ENCODE results near the gene OSTN. TPM values are rescaled to one million over a fixed set of nuclear protein-coding genes. Genes with fewer than 3 reads are reported as not detected.
"Not testable (repeated sequence)": the region's sequence is repeated elsewhere in the genome, so short reads cannot be mapped to it uniquely, and the experiment has no call there.

OSTN gene
- total RNA-seq, 1 donor from 2014 or later, result not detected

- H3K4me3 Mint-ChIP-seq (ENCODE audit: low read depth); intact Hi-C loops (cut with micrococcal nuclease); H3K4me1 Mint-ChIP-seq (ENCODE audit: low read depth); H3K27me3 Mint-ChIP-seq (ENCODE audit: low read depth); H3K36me3 Mint-ChIP-seq (ENCODE audit: low read depth); H3K27ac Mint-ChIP-seq; DNase-seq (ENCODE audit: low spot score): not testable (repeated sequence)
- H3K9me3 Mint-ChIP-seq, result peaks cover 17% of the 10 kb centered on the region
Observed at GRCh38 chr3:191192270-191192669, 6.8 kb upstream of the OSTN start.

GRCh38 chr3:191192941-191193340, 6.1 kb upstream of the OSTN start:
- no peaks in the 10 kb centered on the region for H3K36me3 Mint-ChIP-seq (ENCODE audit: low read depth)
- no peak overlapping the region for H3K27ac Mint-ChIP-seq
- no peak overlapping the region for H3K4me3 Mint-ChIP-seq (ENCODE audit: low read depth)
- H3K9me3 Mint-ChIP-seq, result peaks cover 11% of the 10 kb centered on the region
- DNase-seq (ENCODE audit: low spot score), result no peak
- no peaks in the 10 kb centered on the region for H3K4me1 Mint-ChIP-seq (ENCODE audit: low read depth)
- no peaks in the 10 kb centered on the region for H3K27me3 Mint-ChIP-seq (ENCODE audit: low read depth)
- intact Hi-C loops (cut with micrococcal nuclease), result no loop called here

GRCh38 chr3:191197761-191198306, 1.2 kb upstream of the OSTN start:
- H3K27ac Mint-ChIP-seq, result no peak overlapping the region
- no peak overlapping the region for H3K4me3 Mint-ChIP-seq (ENCODE audit: low read depth)
- H3K36me3 Mint-ChIP-seq (ENCODE audit: low read depth), result no peaks in the 10 kb centered on the region
- intact Hi-C loops (cut with micrococcal nuclease), result no loop called here
- H3K27me3 Mint-ChIP-seq (ENCODE audit: low read depth), result no peaks in the 10 kb centered on the region
- no peak for DNase-seq (ENCODE audit: low spot score)
- H3K9me3 Mint-ChIP-seq, result no peaks in the 10 kb centered on the region
- no peaks in the 10 kb centered on the region for H3K4me1 Mint-ChIP-seq (ENCODE audit: low read depth)

GRCh38 chr3:191198480-191198879, 561 bp upstream of the OSTN start:
- intact Hi-C loops (cut with micrococcal nuclease), result no loop called here
- Mint-ChIP-seq H3K9me3 (no peaks in the 10 kb centered on the region), H3K27me3 (ENCODE audit: low read depth) (no peaks in the 10 kb centered on the region)

GRCh38 chr3:191210032-191210431, 11.0 kb downstream of the OSTN start:
- intact Hi-C loops (cut with micrococcal nuclease), result no loop called here

More at GRCh38 chr3:191198480-191198879, 561 bp upstream of the OSTN start:
- Mint-ChIP-seq H3K4me1 (ENCODE audit: low read depth) (no peaks in the 10 kb centered on the region), H3K27ac (no peak overlapping the region), H3K36me3 (ENCODE audit: low read depth) (no peaks in the 10 kb centered on the region), H3K4me3 (ENCODE audit: low read depth) (no peak overlapping the region)
- no peak for DNase-seq (ENCODE audit: low spot score)

GRCh38 chr3:191216510-191216909, 17.5 kb downstream of the OSTN start:
- no peaks in the 10 kb centered on the region for H3K36me3 Mint-ChIP-seq (ENCODE audit: low read depth)
- intact Hi-C loops (cut with micrococcal nuclease), result no loop called here
- peaks cover 3% of the 10 kb centered on the region for H3K9me3 Mint-ChIP-seq
- H3K27ac Mint-ChIP-seq, result no peak overlapping the region
- DNase-seq (ENCODE audit: low spot score), result no peak
- no peaks in the 10 kb centered on the region for H3K27me3 Mint-ChIP-seq (ENCODE audit: low read depth)
- no peaks in the 10 kb centered on the region for H3K4me1 Mint-ChIP-seq (ENCODE audit: low read depth)
- H3K4me3 Mint-ChIP-seq (ENCODE audit: low read depth), result no peak overlapping the region

More at GRCh38 chr3:191210032-191210431, 11.0 kb downstream of the OSTN start:
- H3K4me1 Mint-ChIP-seq (ENCODE audit: low read depth), result no peaks in the 10 kb centered on the region
- H3K27ac Mint-ChIP-seq, result no peak overlapping the region
- no peaks in the 10 kb centered on the region for H3K36me3 Mint-ChIP-seq (ENCODE audit: low read depth)
- no peak overlapping the region for H3K4me3 Mint-ChIP-seq (ENCODE audit: low read depth)
- H3K9me3 Mint-ChIP-seq, result no peaks in the 10 kb centered on the region
- no peak for DNase-seq (ENCODE audit: low spot score)
- no peaks in the 10 kb centered on the region for H3K27me3 Mint-ChIP-seq (ENCODE audit: low read depth)

GRCh38 chr3:191217301-191217700, 18.3 kb downstream of the OSTN start:
- H3K27ac Mint-ChIP-seq, result no peak overlapping the region
- H3K27me3 Mint-ChIP-seq (ENCODE audit: low read depth), result no peaks in the 10 kb centered on the region
- intact Hi-C loops (cut with micrococcal nuclease), result no loop called here
- DNase-seq (ENCODE audit: low spot score), result no peak
- no peaks in the 10 kb centered on the region for H3K36me3 Mint-ChIP-seq (ENCODE audit: low read depth)
- H3K9me3 Mint-ChIP-seq, result peaks cover 3% of the 10 kb centered on the region
- no peaks in the 10 kb centered on the region for H3K4me1 Mint-ChIP-seq (ENCODE audit: low read depth)
- no peak overlapping the region for H3K4me3 Mint-ChIP-seq (ENCODE audit: low read depth)

GRCh38 chr3:191220908-191221307, 21.9 kb downstream of the OSTN start:
- no peak for DNase-seq (ENCODE audit: low spot score)
- H3K27me3 Mint-ChIP-seq (ENCODE audit: low read depth), result no peaks in the 10 kb centered on the region
- no peak overlapping the region for H3K4me3 Mint-ChIP-seq (ENCODE audit: low read depth)
- H3K36me3 Mint-ChIP-seq (ENCODE audit: low read depth), result no peaks in the 10 kb centered on the region
- H3K4me1 Mint-ChIP-seq (ENCODE audit: low read depth), result no peaks in the 10 kb centered on the region
- peaks cover 3% of the 10 kb centered on the region for H3K9me3 Mint-ChIP-seq
- H3K27ac Mint-ChIP-seq, result no peak overlapping the region
- intact Hi-C loops (cut with micrococcal nuclease), result no loop called here

GRCh38 chr3:191221638-191222037, 22.6 kb downstream of the OSTN start:
- H3K9me3 Mint-ChIP-seq, result peaks cover 3% of the 10 kb centered on the region
- H3K27ac Mint-ChIP-seq, result no peak overlapping the region
- H3K4me1 Mint-ChIP-seq (ENCODE audit: low read depth), result no peaks in the 10 kb centered on the region

GRCh38 chr3:191227541-191227940, 28.5 kb downstream of the OSTN start:
- Mint-ChIP-seq H3K27ac (no peak overlapping the region), H3K36me3 (ENCODE audit: low read depth) (no peaks in the 10 kb centered on the region), H3K27me3 (ENCODE audit: low read depth) (no peaks in the 10 kb centered on the region), H3K9me3 (no peaks in the 10 kb centered on the region), H3K4me3 (ENCODE audit: low read depth) (no peak overlapping the region), H3K4me1 (ENCODE audit: low read depth) (no peaks in the 10 kb centered on the region)
- DNase-seq (ENCODE audit: low spot score), result no peak
- intact Hi-C loops (cut with micrococcal nuclease), result no loop called here

More at GRCh38 chr3:191221638-191222037, 22.6 kb downstream of the OSTN start:
- Mint-ChIP-seq H3K4me3 (ENCODE audit: low read depth) (no peak overlapping the region), H3K27me3 (ENCODE audit: low read depth) (no peaks in the 10 kb centered on the region), H3K36me3 (ENCODE audit: low read depth) (no peaks in the 10 kb centered on the region)
- DNase-seq (ENCODE audit: low spot score), result no peak
- intact Hi-C loops (cut with micrococcal nuclease), result no loop called here

GRCh38 chr3:191234216-191234615, 35.2 kb downstream of the OSTN start:
- intact Hi-C loops (cut with micrococcal nuclease), result no loop called here
- Mint-ChIP-seq H3K4me3 (ENCODE audit: low read depth) (no peak overlapping the region), H3K4me1 (ENCODE audit: low read depth) (peaks cover 3% of the 10 kb centered on the region), H3K36me3 (ENCODE audit: low read depth) (no peaks in the 10 kb centered on the region), H3K27me3 (ENCODE audit: low read depth) (no peaks in the 10 kb centered on the region), H3K9me3 (no peaks in the 10 kb centered on the region), H3K27ac (no peak overlapping the region)
- DNase-seq (ENCODE audit: low spot score), result no peak

- Mint-ChIP-seq H3K4me1 (ENCODE audit: low read depth) (peaks cover 3% of the 10 kb centered on the region), H3K4me3 (ENCODE audit: low read depth) (no peak overlapping the region), H3K9me3 (no peaks in the 10 kb centered on the region), H3K27ac (no peak overlapping the region), H3K27me3 (ENCODE audit: low read depth) (no peaks in the 10 kb centered on the region), H3K36me3 (ENCODE audit: low read depth) (no peaks in the 10 kb centered on the region)
- DNase-seq (ENCODE audit: low spot score), result no peak
- intact Hi-C loops (cut with micrococcal nuclease), result no loop called here
Observed at GRCh38 chr3:191235331-191236314, 36.6 kb downstream of the OSTN start.

- no peak overlapping the region for H3K4me3 Mint-ChIP-seq (ENCODE audit: low read depth)
- intact Hi-C loops (cut with micrococcal nuclease), result no loop called here
- no peaks in the 10 kb centered on the region for H3K9me3 Mint-ChIP-seq
- H3K27ac Mint-ChIP-seq, result no peak overlapping the region
- DNase-seq (ENCODE audit: low spot score), result no peak
- no peaks in the 10 kb centered on the region for H3K27me3 Mint-ChIP-seq (ENCODE audit: low read depth)
- peaks cover 3% of the 10 kb centered on the region for H3K4me1 Mint-ChIP-seq (ENCODE audit: low read depth)
- no peaks in the 10 kb centered on the region for H3K36me3 Mint-ChIP-seq (ENCODE audit: low read depth)
Observed at GRCh38 chr3:191236646-191237045, 37.6 kb downstream of the OSTN start.

All from activated T-helper 2 cell treated with anti-CD3 and anti-CD28 coated beads, Interferon-gamma antibody, Interleukin-2, Interleukin-4, amounts not matched to agents 10 μg/mL and 5 μg/mL and 100 μg/mL, durations not matched to agents 14 hours and 24 hours and 36 hours (primary cell).